Endothelial cell of umbilical vein (primary cell): ENCODE results near the gene MYH7. TPM values are rescaled to one million over a fixed set of nuclear protein-coding genes. Genes with fewer than 3 reads are reported as not detected.

Experiments used
- BruUV-seq: library from RNA; stranded (reverse); fragments of 400-500 nt; replicated peaks from 2 replicates; lab custom pipeline; 2021; lab: Mats Ljungman, UMichigan
- CTCF ChIA-PET: fragments of 300-600, 350-600 bp; sonication (Branson Sonifier 250); formaldehyde crosslinking; loops from one replicate; lab custom pipeline; 2021; ENCODE audit warnings: antibody characterized with exemption, inconsistent platforms; lab: Charles Lee
- POLR2A ChIA-PET: fragments of 300-600, 350-600 bp; sonication (Branson Sonifier 250); formaldehyde crosslinking; loops from one replicate; lab custom pipeline; 2021; ENCODE audit warnings: antibody characterized with exemption, inconsistent platforms; lab: Charles Lee
- DNase-seq: peaks from one replicate; pipeline ENCODE4 v3.0.0-alpha.2; 2011; ENCODE audit warnings: low read depth, low spot score
- FAIRE-seq: peaks from 2 replicates; lab custom pipeline; 2011; peaks lifted over from hg19 to GRCh38; lab: Jason Lieb, UNC
- H2AFZ ChIP-seq: 2 replicates; pipeline ENCODE4 v1.6.0; 2012; ENCODE audit warnings: low read depth, low read length, control low read depth, inconsistent platforms
- H3K27ac ChIP-seq: 2 replicates; pipeline ENCODE4 v1.5.1; 2011; ENCODE audit warnings: low read depth, mild to moderate bottlenecking, control low read depth, low read length, moderate library complexity; ENCODE audit not compliant: insufficient read depth
- H3K27me3 ChIP-seq, 2 experiments: 2 replicates each; pipeline versions ENCODE4 v1.6.0 to v1.6.1; 2011; ENCODE audit warnings: low read length in 2 of 2, mixed read lengths in 1 of 2; ENCODE audit not compliant: control insufficient read depth in 2 of 2, insufficient read depth in 2 of 2
- H3K36me3 ChIP-seq, 2 experiments: 2 replicates in 1 of 2; 3 replicates in 1 of 2; pipeline ENCODE4 v1.5.1; 2011; ENCODE audit warnings: low read length in 2 of 2, mild to moderate bottlenecking in 1 of 2, moderate library complexity in 1 of 2; ENCODE audit not compliant: control insufficient read depth in 2 of 2, insufficient read depth in 2 of 2; ENCODE audit errors: extremely low read depth in 1 of 2
- H3K4me1 ChIP-seq: 3 replicates; pipeline ENCODE4 v1.5.1; 2011; ENCODE audit warnings: mild to moderate bottlenecking, low read length; ENCODE audit not compliant: control insufficient read depth, insufficient read depth; ENCODE audit errors: extremely low read depth
- H3K4me2 ChIP-seq: 2 replicates; pipeline ENCODE4 v1.6.1; 2011; ENCODE audit warnings: low read length, control low read depth, mixed read lengths; ENCODE audit not compliant: insufficient read depth
- H3K4me3 ChIP-seq, 3 experiments: fragments of 200-600 bp in 1 of 3; sonication (generic), shearing (Covaris generic) in 1 of 3; replicated peaks in 1 of 3; 2 replicates each; pipeline ENCODE4 v1.5.1; 2011 to 2016; ENCODE audit warnings: control low read depth in 3 of 3, low read length in 3 of 3, mild to moderate bottlenecking in 2 of 3, inconsistent platforms in 1 of 3, low read depth in 1 of 3, moderate library complexity in 1 of 3; ENCODE audit not compliant: insufficient read depth in 1 of 3
- H3K79me2 ChIP-seq: 2 replicates; pipeline ENCODE4 v1.6.0; 2012; ENCODE audit warnings: low read length, inconsistent platforms; ENCODE audit not compliant: control insufficient read depth, insufficient read depth
- H3K9ac ChIP-seq: replicated peaks from 2 replicates; pipeline ENCODE3; 2011; ENCODE audit warnings: low read length, control low read depth; ENCODE audit not compliant: insufficient read depth; ENCODE audit errors: extremely low read depth
- H3K9me1 ChIP-seq: replicated peaks from 3 replicates; pipeline ENCODE4 v1.6.0; 2011; ENCODE audit warnings: mild to moderate bottlenecking, low read length; ENCODE audit not compliant: control insufficient read depth, insufficient read depth; ENCODE audit errors: extremely low read depth
- H3K9me3 ChIP-seq: replicated peaks from 2 replicates; pipeline ENCODE4 v1.5.1; 2012; ENCODE audit warnings: low read length, inconsistent platforms; ENCODE audit not compliant: control insufficient read depth, insufficient read depth
- H4K20me1 ChIP-seq: replicated peaks from 2 replicates; pipeline ENCODE3; 2011; ENCODE audit warnings: mild to moderate bottlenecking, low read length; ENCODE audit not compliant: control insufficient read depth, insufficient read depth; ENCODE audit errors: extremely low read depth
- CTCF ChIP-seq, 2 donors: IDR thresholded peaks; 1 replicate in 1 of 2; 2 replicates in 1 of 2; pipeline ENCODE4 v1.5.1; 2011; ENCODE audit warnings: low read length in 2 of 2, mild to moderate bottlenecking in 2 of 2, moderate library complexity in 2 of 2, control low read depth in 1 of 2, inconsistent platforms in 1 of 2, low read depth in 1 of 2; ENCODE audit not compliant: insufficient read depth in 1 of 2; ENCODE audit errors: extremely low read depth in 1 of 2
- EZH2 ChIP-seq: IDR thresholded peaks from 2 replicates; pipeline ENCODE4 v1.6.1; 2012; ENCODE audit warnings: borderline replicate concordance, low read depth, mild to moderate bottlenecking, moderate library complexity, low read length, inconsistent platforms; ENCODE audit not compliant: severe bottlenecking
- FOS ChIP-seq: IDR thresholded peaks from 2 replicates; pipeline ENCODE4 v1.6.1; 2011; ENCODE audit warnings: mild to moderate bottlenecking, low read length, moderate library complexity, borderline replicate concordance; ENCODE audit not compliant: insufficient read depth
- GATA2 ChIP-seq: IDR thresholded peaks from 2 replicates; pipeline ENCODE4 v1.7.0; 2011; ENCODE audit warnings: low read depth, mild to moderate bottlenecking, moderate library complexity, mixed read lengths, low read length; ENCODE audit not compliant: insufficient read length, insufficient read depth
- JUN ChIP-seq: IDR thresholded peaks from 2 replicates; pipeline ENCODE4 v1.6.1; 2011; ENCODE audit warnings: borderline replicate concordance, low read depth; ENCODE audit not compliant: insufficient read length, insufficient read depth
- MAX ChIP-seq: IDR thresholded peaks from 2 replicates; pipeline ENCODE4 v1.6.1; 2011; ENCODE audit not compliant: insufficient read depth, insufficient read length
- MYC ChIP-seq: IDR thresholded peaks from one replicate; pipeline ENCODE4 v1.6.1; 2011; ENCODE audit warnings: mild to moderate bottlenecking, low read depth, low read length
- POLR2A ChIP-seq: IDR thresholded peaks from 2 replicates; pipeline ENCODE4 v1.6.1; 2012; ENCODE audit warnings: low read depth, mild to moderate bottlenecking, control low read depth, low read length
- POLR2AphosphoS5 ChIP-seq: IDR thresholded peaks from 2 replicates; pipeline ENCODE4 v1.6.1; 2012; ENCODE audit warnings: low read depth, mild to moderate bottlenecking, control low read depth, low read length, moderate library complexity; ENCODE audit not compliant: insufficient read depth
- dilution Hi-C: fragments of 300-500 bp; cut with MboI; formaldehyde crosslinking; loops from one replicate; pipeline ENCODE4 v1.15.0; 2019; ENCODE audit warnings: low sequenced_read_pairs; ENCODE audit not compliant: extremely low pct_ligation_motif_present
- intact Hi-C: fragments of 100-400 bp; cut with micrococcal nuclease; formaldehyde crosslinking; loops from one replicate; pipeline ENCODE4 v1.10.0; 2022
- polyA plus RNA-seq, 4 experiments: library from polyadenylated mRNA; depleted of rRNA in 3 of 4; stranded (reverse) in 3 of 4; unstranded in 1 of 4; fragments of >200 nt; gene quantifications; 2 replicates each; pipeline versions ENCODE4 v1.2.1 to v1.2.3, GENCODE V29; 2011 to 2012; ENCODE audit warnings: missing spikeins in 1 of 4
- total RNA-seq: library from RNA; stranded (reverse); gene quantifications from 2 replicates; pipeline ENCODE4 v1.2.3, GENCODE V29; 2021

MYH7 gene
- total and polyA plus RNA-seq, 2 donors (not counting 3 experiments of a cell fraction or from before 2014, with no cell fraction given): not detected

GRCh38 chr14:23385642-23386265 lies 49.7 kb downstream of the MYH7 start:
- POLR2A ChIA-PET: no interaction called here
- H3K36me3 ChIP-seq: no peaks in the 10 kb centered on the region
- H3K79me2 ChIP-seq: no peaks in the 10 kb centered on the region
- CTCF ChIA-PET: interaction anchor here (1.1 kb wide), 1 partner anchor 8 kb away, joined by 4 read pairs; no protein-coding TSS in a partner anchor
- H3K9me3 ChIP-seq: no peaks in the 10 kb centered on the region
- dilution Hi-C loops (no loop called here), intact Hi-C loops (no loop called here)
- H3K4me2 ChIP-seq: no peak overlapping the region
- H3K9ac ChIP-seq: no peak overlapping the region
- no peaks in the 10 kb centered on the region for H3K9me1 ChIP-seq
- H3K4me3 ChIP-seq: no peak overlapping the region
- no peaks in the 10 kb centered on the region for H4K20me1 ChIP-seq
- no peak for DNase-seq
- no TSS peak for BruUV-seq
- no peak for FAIRE-seq
- H3K4me1 ChIP-seq: no peaks in the 10 kb centered on the region
- no peak overlapping the region for H3K27ac ChIP-seq
- TF ChIP-seq CTCF (IDR thresholded peaks at IDR 0.05; ENCODE audit: extremely low read depth in 1 of 2, insufficient read depth in 1 of 2, low read depth in 1 of 2, low read length in 2 of 2) (no peak), JUN (no peak), POLR2AphosphoS5 (no peak), FOS (no peak), MAX (no peak), EZH2 (no peak), GATA2 (no peak), POLR2A (no peak), MYC (no peak)
- H2AFZ ChIP-seq: no peak overlapping the region
- no peaks in the 10 kb centered on the region for H3K27me3 ChIP-seq
